GM19035 (cell line): Measurements from ENCODE around the gene PIGP.
"Not testable (repeated sequence)": the region's sequence is repeated elsewhere in the genome, so short reads cannot be mapped to it uniquely, and the experiment has no call there.

Experiments
- ATAC-seq: cut with Tn5 transposase; IDR thresholded peaks from one replicate; pipeline ENCODE4 v1.9.1; 2021; ENCODE audit not compliant: unreplicated experiment

PIGP gene

DNA sequence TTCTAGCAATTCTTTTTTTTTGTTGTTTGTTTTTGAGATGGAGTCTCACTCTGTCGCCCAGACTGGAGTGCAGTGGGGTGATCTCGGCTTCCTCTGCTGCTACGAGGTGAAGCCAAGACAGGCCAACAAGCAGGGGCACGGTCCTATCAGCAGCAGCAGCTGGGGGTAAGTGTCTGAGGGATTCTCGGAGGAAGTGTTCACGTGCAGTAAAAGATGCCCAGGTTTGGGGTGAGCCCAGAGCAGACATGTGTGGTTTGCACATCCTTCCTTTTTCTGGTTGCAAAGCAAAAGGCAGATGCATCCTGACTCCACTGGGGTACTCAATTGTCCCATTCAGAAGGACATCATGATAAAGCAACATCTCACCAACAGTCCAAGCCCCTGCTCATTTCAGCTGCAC, 27.7 kb downstream of the PIGP start:
- no peak for ATAC-seq

DNA sequence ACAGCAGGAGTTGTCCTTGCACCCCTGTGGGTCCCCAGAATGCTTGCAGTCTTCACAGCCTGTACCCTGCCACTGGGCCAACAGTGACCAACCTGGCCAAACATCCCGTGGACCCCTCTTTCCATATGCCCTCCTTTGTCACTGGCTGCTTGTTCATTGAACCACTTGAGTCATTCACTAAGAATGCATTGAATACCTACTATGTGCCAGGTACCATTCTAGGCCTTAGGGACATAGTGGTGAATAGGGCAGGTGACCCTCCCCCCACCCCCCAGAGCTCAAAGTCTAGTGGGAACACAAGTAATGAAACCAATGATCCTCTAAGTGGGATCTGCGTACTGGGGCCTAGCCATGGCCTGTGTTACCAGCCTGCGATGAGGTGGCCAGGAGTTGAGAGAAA, 28.2 kb downstream of the PIGP start:
- ATAC-seq: no peak

- no peak for ATAC-seq
Observed at GRCh38 chr21:37043818-37044217, 29.1 kb downstream of the PIGP start.

DNA sequence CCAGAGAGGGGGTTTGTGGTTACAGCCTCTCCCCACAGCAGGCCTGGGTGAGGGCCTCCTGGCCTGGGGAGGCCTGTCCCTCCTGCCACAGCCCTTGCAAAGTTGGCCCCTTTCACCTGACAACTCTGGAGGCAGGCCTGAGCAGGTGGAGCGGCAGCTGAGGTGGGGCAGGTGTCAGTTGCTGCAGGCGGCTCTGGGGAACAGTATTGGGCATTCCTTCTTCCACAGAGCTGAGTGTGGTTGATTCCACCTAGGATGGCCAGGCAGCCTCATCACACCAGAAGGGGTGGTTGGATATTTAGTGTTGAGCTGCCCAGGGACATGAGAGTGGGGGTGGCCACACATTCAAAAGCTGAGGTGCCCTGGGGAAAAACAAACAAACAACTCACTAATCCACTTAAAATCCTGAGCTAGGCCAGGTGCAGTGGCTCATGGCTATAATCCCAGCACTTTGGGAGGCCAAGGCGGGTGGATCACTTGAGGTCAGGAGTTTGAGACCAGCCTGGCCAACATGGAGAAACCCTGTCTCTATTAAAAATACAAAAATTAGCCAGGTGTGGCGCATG, 31.1 kb downstream of the PIGP start:
- no peak for ATAC-seq

- ATAC-seq: no peak
Observed at GRCh38 chr21:37040212-37040611, 32.7 kb downstream of the PIGP start.

DNA sequence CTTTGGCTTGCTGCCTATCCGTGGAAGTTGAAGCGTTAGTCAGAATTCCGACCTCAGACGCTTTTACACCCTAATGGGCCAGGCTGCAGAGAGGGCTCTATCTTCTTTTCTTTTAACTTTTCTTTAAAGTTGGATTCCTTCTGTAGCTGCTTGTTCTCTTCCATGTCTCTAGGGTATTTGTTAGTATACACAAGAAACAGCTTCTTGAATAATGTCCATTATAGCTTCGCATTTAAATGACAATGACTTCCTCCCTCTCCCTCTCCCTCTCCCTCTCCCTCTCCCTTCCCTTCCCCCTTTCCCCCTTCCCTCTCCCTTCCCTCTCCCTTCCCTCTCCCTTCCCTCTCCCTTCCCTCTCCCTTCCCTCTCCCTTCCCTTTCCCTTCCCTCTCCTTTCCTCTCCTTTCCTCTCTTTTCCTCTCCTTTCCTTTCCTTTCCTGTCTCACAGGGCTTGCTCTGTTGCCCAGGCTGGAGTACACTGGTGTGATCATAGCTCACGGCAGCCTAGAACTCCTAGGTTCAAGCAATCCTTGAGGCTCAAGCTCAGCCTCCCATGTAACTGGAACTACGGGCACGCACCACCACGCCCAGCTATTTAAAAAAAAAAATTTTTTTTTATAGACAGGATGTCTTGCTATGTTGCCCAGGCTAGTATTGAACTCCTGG, 33.3 kb downstream of the PIGP start:
- ATAC-seq: no peak

DNA sequence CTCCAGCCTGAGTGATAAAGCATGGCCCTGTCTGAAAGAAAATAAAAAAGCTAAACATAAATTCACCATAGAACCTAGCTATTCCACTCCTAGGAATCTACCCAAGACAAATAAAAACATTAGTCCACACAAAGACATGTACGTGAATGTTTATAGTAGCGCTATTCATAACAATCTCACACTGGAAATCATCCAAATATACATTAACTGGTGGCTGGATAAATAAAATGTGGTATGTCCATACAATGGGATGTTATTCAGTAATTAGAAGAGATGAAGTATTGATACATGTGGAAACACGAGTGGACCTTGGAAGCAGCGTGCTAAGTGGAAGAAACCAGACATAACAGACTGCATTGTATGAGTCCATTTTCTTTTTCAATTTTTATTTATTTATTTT, 36.7 kb downstream of the PIGP start:
- no peak for ATAC-seq

- not testable (repeated sequence) for ATAC-seq
Observed at GRCh38 chr21:37034394-37034793, 38.5 kb downstream of the PIGP start.

DNA sequence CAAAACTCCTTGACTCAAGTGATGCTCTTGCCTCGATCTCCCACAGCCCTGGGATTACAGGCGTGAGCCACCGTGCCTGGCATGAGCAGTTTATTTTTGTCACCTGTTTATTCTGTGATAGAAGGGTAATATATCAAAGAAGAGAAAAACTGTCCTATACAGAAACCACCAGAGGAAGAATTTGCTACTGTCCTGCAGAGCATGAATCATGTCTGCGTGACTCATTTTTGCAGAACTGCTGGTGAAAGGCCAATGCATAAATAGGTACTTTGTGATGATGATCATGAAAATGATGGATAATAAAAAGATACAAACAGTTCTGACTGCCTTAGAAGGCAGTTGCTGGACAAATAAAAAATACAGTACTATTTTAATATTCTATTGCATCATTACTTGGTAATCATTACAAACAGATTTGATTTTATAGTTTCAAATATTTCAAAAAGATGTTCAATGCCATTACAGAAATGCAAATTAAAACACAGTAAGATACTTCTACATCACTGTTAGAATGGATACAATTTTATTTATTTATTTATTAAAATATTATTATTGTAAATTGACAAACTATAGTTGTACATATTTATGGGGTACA, 39.9 kb downstream of the PIGP start:
- no peak for ATAC-seq

GRCh38 chr21:37032293-37032692, 40.6 kb downstream of the PIGP start:
- no peak for ATAC-seq

DNA sequence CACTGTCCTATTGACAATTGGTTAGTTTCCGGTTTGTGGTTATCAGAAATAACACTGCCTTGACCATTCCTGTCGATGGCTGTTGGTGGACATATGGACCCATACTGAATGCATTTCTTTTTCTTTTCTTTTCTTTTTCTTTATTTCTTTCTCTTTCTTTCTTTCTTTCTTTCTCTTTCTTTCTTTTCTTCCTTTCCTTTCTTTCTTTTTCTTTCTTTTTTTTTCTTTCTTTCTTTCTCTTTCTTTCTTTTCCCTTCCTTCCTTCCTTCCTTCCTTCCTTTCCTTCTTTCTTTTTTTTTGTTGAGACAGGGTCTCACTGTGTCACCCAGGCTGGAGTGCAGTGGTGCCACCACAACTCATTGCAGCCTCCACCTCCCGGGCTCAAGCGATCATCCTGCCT, 42.0 kb downstream of the PIGP start:
- no peak for ATAC-seq

DNA sequence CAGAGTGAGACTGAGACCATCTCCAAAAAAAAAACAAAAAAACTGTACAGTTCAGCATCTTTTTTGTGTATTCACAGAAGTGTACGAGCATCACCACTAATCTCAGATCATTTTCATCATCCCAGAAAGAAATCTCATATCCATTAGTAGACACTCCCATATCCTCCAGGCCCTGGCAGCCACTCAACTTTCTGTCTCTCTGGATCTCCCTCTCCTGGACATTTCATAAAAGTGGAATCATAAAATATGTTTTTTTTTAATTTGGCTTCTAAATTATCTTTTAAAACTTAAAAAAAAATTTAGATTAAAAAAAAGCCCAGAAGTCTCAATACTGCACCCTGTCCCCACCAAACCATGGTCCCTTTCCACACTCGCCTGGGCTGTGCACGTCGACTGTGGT, 44.3 kb downstream of the PIGP start:
- ATAC-seq: no peak

DNA sequence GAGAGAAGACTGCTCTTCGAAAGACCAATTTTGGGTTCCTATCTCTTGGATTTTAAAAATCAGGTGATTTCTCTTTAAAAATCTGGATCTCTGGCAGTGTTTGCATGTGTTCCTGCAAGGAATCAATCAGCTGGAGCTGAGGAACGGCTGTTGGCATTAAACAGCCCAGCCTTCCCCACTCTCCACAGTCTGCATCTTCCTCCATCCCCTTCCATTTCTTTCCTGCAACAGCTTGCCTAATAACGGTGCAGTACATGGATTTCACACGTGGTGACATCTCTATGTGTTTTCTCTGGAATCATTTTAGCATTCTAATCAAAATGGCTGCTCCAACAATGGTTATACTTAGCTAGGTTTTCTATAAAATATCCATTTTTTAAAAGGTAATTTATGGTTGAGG, 46.4 kb downstream of the PIGP start:
- no peak for ATAC-seq

DNA sequence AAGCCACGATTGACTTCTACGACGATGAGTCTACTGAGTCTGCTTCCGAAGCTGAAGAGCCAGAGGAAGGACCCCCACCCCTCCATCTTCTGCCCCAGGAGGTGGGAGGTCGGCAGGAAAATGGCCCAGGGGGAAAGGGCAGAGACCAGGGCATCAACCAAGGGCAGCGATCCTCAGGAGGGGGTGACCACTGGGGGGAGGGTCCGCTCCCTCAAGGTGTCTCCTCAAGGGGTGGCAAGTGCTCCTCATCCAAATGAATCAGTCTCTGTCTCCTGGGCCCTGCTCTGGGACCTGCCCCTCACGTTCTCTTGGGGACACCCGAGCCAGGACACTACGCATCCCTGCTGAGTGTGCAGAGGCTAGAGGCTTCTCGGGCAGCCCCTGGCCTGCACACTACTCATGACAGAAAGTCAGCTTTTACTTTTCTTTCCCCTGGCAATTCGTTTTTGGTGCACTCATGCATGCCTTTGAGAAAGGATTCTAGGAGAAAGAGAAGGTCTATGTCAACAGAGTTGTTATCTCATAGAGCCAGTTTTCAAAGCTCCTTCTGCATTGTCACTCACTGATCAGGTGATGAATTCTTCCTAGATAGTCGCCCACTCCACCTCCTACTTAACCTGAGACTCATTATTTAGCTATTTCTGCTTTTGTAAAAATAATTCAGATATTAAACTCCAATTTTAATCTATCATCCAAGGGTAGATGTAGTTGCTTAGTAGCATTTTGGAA, 54.8 kb downstream of the PIGP start:
- ATAC-seq: no peak
